WTC11 (cell line): ENCODE measurements around the gene MSX2.

ENCODE experiments used
- CBFB ChIP-seq: sonication (generic); formaldehyde crosslinking; IDR thresholded peaks from 2 replicates; pipeline ENCODE4 v1.8.1; 2022; ENCODE audit warnings: mild to moderate bottlenecking, low read depth, missing genetic modification reagents
- ETV6 ChIP-seq: sonication (generic); formaldehyde crosslinking; IDR thresholded peaks from 2 replicates; pipeline ENCODE4 v1.8.1; 2022; ENCODE audit warnings: mild to moderate bottlenecking, missing genetic modification reagents
- TCF7 ChIP-seq: sonication (generic); formaldehyde crosslinking; IDR thresholded peaks from 2 replicates; pipeline ENCODE4 v1.8.0; 2022; ENCODE audit warnings: mild to moderate bottlenecking, low read depth, missing genetic modification reagents, moderate library complexity
- TF ChIP-seq, protein P1 (sequence below): fragments of 200-600 bp; IDR thresholded peaks from 2 replicates; pipeline ENCODE4 v1.8.0; 2022; ENCODE audit warnings: antibody characterized with exemption
- TF ChIP-seq, protein P2 (sequence below): sonication (generic); formaldehyde crosslinking; IDR thresholded peaks from 2 replicates; pipeline ENCODE4 v1.8.0; 2022; ENCODE audit warnings: mild to moderate bottlenecking, missing genetic modification reagents
- TF ChIP-seq, protein P3 (sequence below): sonication (generic); formaldehyde crosslinking; IDR thresholded peaks from 2 replicates; pipeline ENCODE4 v1.8.0; 2022; ENCODE audit warnings: mild to moderate bottlenecking, missing genetic modification reagents
- TF ChIP-seq, protein P4 (sequence below): sonication (generic); formaldehyde crosslinking; IDR thresholded peaks from 2 replicates; pipeline ENCODE4 v1.8.1; 2022; ENCODE audit warnings: mild to moderate bottlenecking, moderate library complexity, missing genetic modification reagents
- TF ChIP-seq, protein P5 (sequence below): sonication (generic); formaldehyde crosslinking; IDR thresholded peaks from 2 replicates; pipeline ENCODE4 v1.8.1; 2022; ENCODE audit warnings: mild to moderate bottlenecking, missing genetic modification reagents, moderate library complexity, borderline replicate concordance

DNA sequence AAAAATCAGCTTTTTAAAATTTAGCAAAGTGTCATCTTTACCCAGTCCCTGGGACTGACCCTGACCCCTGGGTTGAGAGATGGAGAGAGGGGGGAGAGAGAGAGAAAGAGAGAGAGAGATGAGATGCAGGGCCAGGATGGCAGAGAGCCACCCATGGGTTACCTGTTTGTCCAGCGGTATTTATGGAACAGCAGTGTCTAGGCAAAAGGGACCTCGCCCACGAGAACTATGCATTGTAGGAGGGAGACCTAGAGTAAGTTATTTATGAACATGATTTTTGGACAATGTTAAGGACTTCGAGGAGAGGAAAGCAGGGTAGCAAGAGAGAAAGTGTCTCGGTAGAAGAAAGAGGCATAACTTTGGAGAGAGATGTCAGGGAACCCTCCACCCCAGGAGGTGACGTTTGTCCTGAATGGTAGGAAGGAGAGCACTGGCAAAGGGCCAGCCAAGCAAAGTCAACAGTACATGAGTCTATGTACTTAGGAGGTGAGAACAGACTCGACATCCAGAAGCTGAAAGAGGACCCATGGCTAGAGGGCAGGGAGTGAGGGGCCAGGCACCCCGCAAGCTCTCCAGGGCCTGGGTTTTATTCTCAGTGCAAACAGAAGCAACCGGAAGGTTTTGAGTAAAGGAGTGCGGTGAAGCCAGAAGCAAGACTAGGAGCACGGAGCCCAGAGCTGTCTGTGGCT is 30.5 kb upstream of the MSX2 start:
- no peak for TF ChIP-seq ETV6
- TF ChIP-seq, protein P1, sequence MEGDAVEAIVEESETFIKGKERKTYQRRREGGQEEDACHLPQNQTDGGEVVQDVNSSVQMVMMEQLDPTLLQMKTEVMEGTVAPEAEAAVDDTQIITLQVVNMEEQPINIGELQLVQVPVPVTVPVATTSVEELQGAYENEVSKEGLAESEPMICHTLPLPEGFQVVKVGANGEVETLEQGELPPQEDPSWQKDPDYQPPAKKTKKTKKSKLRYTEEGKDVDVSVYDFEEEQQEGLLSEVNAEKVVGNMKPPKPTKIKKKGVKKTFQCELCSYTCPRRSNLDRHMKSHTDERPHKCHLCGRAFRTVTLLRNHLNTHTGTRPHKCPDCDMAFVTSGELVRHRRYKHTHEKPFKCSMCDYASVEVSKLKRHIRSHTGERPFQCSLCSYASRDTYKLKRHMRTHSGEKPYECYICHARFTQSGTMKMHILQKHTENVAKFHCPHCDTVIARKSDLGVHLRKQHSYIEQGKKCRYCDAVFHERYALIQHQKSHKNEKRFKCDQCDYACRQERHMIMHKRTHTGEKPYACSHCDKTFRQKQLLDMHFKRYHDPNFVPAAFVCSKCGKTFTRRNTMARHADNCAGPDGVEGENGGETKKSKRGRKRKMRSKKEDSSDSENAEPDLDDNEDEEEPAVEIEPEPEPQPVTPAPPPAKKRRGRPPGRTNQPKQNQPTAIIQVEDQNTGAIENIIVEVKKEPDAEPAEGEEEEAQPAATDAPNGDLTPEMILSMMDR = no peak
- TF ChIP-seq, protein P2, sequence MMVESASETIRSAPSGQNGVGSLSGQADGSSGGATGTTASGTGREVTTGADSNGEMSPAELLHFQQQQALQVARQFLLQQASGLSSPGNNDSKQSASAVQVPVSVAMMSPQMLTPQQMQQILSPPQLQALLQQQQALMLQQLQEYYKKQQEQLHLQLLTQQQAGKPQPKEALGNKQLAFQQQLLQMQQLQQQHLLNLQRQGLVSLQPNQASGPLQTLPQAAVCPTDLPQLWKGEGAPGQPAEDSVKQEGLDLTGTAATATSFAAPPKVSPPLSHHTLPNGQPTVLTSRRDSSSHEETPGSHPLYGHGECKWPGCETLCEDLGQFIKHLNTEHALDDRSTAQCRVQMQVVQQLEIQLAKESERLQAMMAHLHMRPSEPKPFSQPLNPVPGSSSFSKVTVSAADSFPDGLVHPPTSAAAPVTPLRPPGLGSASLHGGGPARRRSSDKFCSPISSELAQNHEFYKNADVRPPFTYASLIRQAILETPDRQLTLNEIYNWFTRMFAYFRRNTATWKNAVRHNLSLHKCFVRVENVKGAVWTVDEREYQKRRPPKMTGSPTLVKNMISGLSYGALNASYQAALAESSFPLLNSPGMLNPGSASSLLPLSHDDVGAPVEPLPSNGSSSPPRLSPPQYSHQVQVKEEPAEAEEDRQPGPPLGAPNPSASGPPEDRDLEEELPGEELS = no peak
- no peak for TF ChIP-seq CBFB
- TF ChIP-seq, protein P3, sequence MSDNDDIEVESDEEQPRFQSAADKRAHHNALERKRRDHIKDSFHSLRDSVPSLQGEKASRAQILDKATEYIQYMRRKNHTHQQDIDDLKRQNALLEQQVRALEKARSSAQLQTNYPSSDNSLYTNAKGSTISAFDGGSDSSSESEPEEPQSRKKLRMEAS (CRISPR knock-in tag) = no peak
- TF ChIP-seq, protein P4, sequence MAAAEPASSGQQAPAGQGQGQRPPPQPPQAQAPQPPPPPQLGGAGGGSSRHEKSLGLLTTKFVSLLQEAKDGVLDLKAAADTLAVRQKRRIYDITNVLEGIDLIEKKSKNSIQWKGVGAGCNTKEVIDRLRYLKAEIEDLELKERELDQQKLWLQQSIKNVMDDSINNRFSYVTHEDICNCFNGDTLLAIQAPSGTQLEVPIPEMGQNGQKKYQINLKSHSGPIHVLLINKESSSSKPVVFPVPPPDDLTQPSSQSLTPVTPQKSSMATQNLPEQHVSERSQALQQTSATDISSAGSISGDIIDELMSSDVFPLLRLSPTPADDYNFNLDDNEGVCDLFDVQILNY (CRISPR knock-in tag) = no peak
- no peak for TF ChIP-seq TCF7 (CRISPR knock-in tag)
- TF ChIP-seq, protein P5, sequence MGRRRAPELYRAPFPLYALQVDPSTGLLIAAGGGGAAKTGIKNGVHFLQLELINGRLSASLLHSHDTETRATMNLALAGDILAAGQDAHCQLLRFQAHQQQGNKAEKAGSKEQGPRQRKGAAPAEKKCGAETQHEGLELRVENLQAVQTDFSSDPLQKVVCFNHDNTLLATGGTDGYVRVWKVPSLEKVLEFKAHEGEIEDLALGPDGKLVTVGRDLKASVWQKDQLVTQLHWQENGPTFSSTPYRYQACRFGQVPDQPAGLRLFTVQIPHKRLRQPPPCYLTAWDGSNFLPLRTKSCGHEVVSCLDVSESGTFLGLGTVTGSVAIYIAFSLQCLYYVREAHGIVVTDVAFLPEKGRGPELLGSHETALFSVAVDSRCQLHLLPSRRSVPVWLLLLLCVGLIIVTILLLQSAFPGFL (CRISPR knock-in tag) = no peak
